ENCODE results near the gene CFAP77.

The CFAP77 gene

DNA sequence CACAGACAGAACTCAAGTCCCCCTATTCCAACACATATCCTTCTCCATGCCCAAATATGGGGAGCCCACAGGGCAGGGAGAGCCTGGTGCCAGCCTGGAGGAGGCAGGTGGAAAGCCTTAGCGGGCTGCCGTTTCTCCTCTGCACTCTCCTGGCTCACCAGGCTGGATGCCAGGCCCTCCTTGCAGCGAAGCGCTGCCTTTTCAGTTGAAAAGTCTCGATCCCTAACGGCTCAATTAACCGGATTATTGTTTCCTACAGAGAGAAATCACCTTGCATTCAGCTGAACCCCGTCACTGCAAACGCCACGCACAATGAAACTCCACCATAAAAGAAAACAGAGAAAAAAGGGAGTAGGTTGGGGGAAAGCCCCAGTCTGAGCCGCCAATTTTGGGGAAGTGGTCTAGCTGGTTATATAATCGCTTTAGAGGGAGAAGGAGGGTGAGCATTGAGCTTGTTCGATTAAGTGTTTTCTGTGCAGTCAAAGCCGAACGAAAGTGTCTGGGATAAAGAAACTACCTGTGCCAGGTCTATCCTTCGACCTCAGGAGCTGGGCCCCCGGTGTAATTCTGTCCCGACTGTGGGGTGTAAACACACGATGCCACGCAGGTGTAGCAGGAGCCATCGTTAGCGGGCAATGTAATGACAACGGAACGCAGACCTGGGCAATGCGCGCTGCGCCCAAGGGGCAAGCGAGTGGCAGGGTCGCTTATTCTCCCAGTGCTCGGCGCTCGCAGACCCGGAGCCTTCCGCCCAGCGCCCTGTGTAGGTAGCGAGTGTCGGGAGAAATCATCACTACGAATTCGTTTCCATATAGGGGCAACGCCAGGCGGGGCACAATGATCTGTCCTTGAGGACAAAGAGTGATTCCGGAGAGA, 176.2 kb downstream of the CFAP77 start:
- DNase-seq: no peak

DNA sequence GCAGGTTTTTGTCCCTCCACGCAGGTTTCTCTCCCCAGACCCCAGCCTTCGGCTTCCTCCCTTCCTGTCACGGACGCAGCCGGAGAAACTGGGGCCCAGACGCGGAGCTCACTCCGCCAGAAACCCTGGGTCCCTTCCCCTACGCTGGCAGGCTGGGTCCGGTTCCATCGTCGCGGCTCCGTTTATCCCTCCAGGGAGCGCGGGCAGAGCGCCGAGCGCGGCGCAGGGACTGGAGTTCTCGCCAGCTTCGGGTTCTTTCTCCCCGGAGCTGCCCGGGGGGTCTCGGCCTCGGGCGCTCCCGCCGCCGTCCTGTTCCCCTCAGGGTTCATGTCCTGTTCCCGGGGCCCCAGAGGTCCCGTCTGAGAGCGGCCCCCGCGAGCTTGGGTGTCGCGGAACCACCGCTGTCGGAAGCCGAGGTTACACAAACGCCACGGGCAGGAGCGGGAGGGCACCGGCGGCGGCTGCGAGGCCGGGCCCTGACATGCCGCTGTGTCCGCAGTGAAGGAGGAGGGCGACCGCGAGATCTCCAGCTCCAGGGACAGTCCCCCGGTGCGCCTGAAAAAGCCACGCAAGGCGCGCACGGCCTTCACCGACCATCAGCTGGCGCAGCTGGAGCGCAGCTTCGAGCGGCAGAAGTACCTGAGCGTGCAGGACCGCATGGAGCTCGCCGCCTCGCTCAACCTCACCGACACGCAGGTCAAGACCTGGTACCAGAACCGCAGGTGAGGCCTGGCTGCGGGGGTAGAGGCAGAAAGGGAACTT, 177.0 kb downstream of the CFAP77 start:
- DNase-seq: no peak

DNA sequence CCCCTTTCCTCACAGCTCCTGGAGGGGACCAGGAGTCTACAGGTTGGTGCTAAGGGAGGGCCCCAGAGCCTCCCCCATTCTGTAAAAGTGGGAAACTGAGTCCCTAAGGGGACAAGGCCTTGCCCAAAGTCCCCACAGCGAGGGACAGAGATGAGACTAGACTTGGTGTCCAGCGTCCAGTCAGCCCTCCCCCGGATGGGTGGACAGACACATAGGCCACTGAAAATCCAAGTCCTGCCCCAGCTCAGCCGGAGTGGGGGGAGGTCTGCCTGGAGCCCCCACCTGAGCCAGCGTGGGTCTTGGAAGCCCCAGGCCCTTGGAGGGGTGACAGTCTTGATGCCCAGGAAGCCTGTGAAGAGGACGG, 177.6 kb downstream of the CFAP77 start:
- DNase-seq: no peak

DNA sequence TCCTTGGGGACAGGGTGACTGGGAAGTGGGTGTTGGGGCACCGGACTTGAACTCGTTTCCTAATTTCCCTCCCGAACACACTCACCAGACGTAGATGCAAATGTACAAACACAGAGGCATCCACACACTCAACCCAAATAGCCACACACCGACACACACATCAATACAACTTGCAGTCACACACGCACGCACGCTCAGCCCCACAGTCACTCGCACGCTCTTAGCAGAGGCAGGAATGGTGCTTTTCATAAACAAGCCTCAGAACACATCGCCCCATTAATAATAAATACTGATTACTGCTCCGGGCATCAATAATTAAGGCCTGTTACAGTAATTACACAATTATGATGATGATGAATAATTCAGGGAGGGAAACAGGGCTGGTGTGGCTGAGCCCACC, 178.1 kb downstream of the CFAP77 start:
- DNase-seq: no peak

DNA sequence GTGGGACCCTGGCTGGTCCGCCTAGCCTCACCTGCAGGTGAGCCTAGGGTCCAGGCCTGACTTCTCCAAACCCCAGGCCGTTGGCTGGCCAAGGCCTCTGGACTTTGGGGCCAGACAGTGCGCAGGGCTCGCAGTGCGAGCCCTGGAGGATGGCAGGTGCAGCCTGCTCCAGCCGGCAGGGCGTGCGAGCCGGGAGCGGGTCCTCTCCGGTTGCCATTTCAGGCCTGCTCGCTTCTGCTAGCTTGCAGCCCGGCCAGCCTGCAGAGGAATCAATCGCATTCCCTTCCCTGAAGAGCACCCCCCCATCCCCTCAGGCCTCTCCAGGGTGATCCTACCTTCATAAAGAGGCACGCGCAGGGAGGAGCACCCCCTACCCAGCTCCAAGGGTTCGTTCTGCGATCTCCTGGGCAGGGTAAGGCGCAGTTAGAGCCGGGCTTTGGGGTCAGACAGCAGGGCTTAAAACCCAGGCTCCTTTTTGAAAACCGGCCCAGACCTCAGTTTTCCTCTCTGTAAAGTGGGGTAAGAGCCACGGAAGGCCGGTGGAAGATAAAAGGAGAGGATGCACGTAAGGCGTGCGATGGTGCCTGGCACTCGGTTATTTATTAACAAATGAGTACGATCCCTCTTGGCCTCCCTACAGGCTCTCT, 178.6 kb downstream of the CFAP77 start:
- DNase-seq: no peak

DNA sequence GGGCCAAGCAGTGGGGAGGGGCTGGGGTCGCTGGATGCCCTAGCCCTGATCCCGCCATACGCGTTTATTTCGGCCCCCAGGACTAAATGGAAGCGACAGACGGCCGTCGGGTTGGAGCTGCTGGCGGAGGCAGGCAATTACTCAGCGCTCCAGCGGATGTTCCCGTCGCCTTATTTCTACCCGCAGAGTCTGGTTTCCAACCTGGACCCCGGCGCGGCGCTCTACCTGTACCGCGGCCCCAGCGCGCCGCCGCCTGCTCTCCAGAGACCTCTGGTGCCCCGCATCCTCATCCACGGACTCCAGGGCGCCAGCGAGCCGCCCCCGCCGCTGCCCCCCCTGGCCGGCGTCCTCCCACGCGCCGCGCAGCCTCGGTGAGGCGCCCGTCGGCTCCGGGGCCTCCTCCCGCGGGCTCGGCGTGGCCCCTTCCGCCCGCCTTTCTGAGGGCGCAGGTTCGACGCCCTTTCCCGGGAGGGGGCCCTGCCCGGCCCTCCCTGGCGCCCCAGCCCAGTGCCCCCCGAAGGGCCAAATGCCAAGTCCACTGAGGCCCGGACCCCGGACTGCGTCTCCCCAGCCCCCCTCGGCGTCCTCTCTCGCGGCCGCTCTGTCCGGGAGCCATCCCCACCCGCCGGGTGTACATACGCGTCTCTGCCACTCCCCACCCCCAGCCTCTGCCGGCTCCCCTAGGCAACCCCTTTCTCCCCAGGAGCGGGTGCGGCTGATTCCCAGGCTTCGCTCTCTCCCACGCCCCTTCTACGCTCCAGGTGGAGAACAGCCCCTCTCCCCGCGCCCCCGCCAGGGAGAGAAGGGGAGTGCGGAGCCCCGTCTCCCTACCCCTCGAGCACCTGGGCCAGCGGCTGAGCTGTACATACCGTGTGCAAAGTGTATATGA, 179.4 kb downstream of the CFAP77 start:
- DNase-seq: no peak

DNA sequence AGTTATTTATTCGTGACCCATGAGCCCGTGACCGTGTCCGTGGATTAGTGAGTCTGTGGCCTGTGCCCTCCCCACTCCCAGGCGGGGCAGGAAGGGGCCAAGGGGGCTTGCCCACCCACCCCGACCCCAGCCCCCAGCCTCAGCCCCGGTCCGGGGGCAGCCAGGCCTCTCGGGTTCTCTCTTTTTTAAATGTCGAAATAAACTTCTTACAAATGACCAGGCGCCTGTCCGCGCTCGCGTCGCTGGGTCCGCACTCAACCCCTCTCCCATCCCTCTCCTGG, 180.0 kb downstream of the CFAP77 start:
- DNase-seq: no peak

DNA sequence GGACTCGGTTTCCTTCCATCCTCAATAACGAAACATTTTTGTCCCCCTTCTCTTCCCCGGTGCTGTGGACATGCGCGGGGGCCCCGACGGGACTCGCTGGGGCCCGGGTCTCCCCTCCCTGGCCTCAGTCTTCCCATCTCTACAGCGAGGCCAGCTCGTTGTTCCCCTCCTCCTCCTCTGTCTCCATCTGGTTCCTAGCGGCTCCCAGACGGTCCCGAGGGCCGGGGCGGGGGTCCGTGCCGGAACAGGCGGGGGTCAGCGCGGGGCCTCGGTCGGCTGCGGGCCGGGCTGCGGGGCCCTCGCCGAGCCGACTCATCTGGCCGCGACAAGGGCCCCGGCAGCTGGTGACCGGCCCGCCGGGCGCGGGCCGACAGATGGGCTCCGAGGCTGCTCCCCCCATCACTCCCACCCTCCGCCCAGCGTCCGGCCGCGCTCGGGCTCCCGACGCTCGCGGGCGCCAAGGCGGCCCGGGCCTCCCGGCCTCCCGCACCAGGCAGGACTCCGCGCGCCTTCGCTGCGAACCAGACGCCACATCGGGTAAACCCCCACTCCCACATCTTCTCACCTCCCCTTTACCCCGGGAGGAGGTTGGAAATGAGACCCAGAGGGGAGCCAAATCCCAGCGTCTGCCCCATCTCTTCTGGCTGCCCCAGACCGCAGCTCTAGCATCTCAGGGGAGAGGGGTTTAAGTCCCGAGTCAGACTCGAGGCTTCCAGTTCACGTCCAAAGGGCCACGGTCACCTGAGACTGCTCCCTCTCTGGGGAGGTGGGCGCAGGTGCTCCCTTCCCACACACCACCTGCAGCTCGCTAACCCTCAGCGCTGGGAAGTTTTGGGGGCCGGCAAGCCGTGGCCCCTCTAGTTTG, 180.5 kb downstream of the CFAP77 start:
- no peak for DNase-seq

DNA sequence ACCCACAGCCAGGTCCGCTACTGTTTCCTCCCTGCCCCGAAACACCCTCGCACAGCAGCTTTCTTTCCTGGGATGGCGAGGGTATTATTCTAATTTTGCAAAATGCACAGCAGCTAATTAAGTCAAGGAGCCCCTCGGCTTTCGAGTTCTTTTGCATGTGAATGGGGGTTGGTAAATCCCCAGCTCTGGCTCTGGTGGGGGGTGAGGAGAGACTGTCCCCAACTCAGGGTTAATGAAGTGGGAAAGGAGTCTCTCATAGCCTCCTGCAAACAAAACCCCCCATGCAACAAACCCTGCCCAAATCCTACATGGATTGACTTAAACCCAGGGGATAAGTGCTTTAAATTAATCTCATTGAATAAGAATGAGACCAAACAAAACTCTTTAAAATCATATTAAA, 181.2 kb downstream of the CFAP77 start:
- DNase-seq: no peak

DNA sequence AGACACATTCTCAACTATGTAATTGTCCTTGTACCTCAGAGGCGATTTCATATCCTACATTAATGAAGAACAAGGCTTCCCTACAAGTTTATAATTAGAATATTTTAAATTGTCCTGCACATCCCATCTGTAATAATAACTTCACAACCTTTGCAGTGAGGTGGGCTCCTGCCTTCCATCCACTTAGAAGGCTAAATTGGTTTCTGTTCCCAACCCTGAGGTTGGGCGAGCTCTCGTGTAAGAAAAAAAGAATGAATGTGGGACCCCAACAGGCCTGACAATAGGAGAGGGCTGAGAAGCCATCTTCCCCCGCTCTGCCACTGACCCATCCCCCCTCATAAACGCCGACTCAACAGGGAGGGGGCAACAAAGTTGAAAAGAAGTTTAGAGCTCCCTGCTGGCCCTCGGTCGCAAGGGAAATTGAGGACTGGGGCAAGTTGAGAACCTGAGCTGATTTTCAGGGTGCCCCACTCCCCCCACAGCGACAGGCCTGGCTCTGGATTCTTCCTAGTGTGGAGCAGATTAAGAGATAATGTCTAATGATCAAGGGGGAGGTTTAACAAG, 181.8 kb downstream of the CFAP77 start:
- no peak for DNase-seq

DNA sequence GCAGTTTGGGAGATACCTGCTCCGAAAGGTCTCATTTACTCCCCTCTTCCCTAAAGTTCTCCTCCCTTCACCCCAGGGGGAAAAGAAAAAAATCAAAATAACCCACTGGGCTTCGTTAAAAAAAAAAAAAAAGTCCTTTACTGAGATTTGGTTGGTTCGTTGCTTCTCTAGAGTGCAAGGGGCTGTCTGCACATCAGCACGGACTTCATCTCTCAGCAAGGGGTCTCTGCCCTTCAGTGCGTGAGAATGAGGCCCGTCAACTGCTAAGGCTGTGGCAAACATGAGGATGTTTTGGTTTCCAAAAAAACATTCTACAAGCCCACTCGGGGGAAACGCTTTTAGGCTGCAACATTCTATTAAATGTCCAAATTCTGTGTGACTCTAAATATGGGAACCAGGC, 182.4 kb downstream of the CFAP77 start:
- DNase-seq: no peak

DNA sequence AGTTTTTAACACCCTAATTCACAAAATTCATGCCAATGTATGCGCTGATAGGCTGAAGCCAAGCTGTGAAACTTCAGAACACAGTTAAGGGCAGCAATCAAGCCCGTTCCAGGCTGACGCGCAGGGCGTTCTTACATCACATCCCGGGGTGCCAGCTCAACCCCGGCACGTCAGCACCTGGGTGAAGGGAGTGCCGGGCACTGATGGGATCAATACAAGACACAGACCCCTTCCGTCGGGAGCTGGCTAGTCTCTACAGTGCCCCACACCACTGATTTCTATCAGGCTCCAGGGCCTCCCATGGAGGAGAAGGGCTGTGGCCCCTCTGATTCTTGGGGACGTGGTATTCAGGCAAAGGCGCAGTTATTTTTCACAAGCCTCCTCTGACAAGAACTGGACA, 184.4 kb downstream of the CFAP77 start:
- DNase-seq: no peak

DNA sequence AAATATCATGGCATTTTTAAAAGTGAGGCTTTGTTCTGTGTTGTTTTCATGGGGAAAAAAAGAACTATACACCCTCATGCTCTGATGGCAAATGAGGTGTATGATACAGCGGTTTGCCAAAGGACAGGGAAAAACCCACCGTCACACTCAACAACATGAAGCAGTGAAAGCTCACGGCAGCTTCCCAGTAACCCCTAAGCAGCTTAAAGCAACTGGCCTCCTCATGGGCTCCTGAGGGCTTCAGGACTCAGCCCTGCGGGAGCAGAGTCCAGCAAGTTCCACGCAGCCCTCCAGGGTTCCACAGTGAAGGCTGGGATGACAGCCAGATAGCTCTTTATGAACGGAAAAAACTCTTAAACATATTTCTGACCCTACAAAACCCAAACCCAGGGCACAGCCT, 185.3 kb downstream of the CFAP77 start:
- DNase-seq: no peak

DNA sequence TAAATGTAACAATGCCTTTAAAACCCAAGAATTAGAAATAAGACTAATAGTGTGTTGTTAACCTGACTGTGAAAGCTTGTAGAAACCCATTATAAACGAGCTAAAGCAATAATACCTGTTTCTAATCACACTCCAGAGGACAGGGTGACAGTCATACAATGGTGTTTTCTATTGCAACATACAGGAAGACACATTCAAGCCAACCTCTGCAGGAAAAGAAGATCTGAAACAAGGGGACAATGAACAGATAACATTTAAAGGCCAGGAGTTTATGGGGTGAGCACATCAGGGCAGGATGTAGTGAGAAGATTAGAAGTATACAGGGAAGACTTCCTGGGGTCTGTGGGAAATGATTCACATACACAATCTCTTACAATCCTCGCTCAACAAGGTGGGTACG, 186.2 kb downstream of the CFAP77 start:
- peak in 1 of 2 experiments; percentile 1 for DNase-seq

DNA sequence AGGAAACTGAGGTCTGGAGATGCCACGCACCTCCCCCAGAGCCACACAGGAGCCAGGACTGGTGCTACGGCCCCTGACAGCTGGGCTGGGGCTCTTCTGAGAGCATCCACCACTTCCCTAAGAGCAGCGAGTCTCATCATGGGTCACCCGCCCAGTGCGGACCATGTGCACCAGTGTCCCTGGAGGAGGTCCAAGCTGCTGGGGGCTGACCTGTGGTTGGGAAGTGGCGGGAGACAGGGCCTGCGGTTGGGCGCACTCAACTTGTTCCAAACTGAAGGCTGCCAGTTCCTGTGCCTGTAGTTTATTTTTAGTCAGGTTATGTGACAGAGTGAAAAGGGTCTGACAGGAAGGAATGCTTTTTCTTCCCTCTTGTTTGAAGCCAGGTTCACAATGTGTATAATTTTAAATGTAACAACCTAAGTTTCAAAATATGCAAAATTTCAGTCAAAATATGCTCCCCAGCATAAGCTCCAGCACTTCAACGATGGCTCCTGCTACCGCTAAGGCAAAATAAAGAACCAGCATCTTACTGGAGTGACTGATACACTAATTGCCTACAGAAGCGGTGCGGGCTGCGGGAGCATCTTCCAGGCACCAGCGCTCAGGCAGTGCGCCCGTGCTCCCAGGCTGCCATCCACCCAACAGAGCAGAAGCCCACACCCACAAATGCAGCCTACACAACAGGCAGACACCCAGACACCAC, 187.2 kb downstream of the CFAP77 start:
- peak; percentile 25 for DNase-seq

DNA sequence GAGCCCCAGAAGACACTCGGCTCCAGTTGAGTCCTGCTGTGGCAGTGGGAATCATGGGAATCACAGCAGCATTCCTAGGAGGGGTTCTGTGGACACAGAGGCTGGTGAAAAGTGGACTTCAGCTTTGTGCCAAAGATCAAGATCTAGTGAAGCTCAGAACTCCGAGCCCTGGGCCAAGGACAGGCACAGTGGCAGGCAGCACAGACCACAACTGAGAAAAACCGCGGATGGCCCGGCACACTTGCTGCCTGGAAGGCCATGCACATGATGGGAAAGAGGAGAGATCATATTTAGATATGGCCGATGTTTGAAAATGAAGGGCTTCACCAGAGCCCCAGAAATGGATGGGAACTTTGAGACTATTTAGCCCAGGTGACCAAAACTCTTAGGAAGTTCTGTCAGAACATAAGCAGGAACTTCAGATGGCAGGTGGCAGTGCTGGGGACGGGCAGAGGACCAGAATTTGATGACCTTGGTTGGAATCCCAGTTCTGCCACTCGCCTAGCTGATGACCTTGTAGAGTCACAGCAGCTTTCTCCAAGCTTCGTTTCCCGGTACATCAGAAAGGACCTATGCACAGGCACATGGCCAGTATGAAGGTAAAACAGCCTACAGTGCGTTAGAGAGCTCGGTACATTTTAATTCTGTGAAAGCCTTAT, 190.4 kb downstream of the CFAP77 start:
- no peak for DNase-seq

DNA sequence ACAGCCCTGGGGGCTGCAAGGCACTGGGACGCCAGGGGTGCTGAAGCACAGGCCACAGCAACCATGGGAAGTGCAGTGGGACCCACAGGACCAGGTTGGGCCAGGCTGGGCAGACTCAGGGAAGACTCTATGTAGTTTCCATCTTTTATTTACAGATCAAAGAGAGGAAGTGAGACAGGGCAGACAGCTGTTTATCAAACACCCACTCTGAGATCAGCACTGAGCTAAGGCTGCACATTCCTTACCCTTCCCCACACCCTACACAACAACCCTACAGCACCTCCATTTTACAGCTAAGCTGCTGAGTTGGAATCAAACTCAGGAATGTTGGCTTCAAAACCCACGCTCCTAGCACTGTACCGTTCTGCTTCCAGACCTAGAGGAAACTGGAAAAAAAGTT, 192.2 kb downstream of the CFAP77 start:
- no peak for DNase-seq

DNA sequence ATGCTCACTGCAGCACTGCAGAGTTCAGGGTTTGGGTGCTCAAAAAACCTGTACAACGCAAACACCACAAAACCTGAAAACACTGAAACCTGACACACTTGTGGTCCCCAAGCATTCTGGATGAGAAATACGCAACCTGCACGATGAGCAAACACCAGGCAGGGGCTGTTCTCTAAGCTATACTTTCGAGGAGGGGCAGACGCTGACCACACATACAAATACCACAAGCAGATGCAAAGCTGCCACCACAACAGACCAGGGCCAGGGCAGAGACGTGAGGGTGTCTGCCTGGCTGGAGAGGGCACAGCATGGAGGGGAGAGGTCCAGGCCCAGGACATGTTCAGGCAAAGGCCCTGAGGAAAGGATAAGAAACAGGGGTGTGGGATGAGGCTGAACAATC, 195.4 kb downstream of the CFAP77 start:
- no peak for DNase-seq

DNA sequence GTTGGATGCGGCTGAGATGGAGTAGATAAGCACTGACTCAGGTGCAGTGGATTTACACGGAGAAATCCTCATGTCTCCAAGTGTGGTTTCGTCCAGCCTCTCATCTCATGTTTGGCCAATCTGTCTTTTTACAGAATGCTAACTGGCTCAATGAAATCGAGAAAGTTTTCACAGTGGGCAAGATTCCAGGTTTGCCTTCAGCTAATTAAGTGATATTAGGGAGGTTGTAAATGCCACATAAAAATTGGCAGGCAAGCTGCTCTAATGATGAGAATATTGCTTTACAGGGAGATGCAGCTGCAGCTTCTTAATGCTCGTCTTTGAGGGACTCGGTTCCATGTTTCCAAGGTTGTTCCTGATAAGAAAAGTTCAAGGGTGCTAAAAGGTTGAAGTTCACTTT, 196.1 kb downstream of the CFAP77 start:
- DNase-seq: no peak

DNA sequence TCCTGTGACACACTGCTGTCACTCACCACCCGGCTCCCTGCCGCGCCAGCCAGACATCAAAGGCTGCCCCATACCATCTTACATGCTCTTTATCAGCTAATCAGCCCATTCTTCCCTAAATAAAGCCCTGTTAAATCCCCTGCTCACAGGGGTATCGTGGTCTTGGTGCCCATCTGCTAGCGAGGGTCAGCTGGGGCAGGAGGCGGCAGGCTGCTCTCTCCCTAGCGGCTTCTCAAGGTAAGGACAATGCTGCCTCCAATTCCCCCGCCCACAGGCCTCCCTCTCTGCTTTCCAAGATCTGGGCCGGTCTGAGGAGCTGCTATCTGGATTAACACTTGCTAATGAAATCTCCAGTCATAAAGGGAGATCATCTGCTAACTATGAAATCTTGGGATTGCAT, 199.2 kb downstream of the CFAP77 start:
- no peak for DNase-seq

DNA sequence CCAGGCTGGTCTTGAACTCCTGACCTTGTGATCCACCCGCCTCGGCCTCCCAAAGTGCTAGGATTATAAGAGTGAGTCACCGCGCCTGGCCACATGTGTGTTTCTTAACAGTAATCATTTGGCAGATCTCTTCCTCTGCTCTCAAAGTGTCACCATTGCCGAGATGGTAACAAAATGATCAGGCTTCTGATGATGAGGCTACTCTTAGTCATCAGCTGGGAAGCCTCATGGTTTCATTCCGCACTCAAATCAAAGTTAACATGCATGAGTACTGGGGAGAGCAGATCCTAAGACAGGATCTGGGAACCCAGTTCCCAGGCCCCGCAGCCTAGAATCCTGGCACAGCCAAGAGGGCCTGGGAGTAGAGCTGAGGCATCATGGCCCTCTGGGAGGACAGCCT, 199.8 kb downstream of the CFAP77 start:
- DNase-seq: no peak
